HG03280 (cell line): ENCODE results near the gene MBLAC2.

Experiments
- ATAC-seq: cut with Tn5 transposase; IDR thresholded peaks from one replicate; pipeline ENCODE4 v1.9.1; 2021; ENCODE audit warnings: mild to moderate bottlenecking, moderate library complexity; ENCODE audit not compliant: unreplicated experiment

The MBLAC2 gene

GRCh38 chr5:90474235-90475107 lies at the start of gene MBLAC2, which contains the start of gene POLR3G:
MBLAC2 (minus strand) TSS chr5:90474771; CDS start chr5:90474292, 479 bp downstream.
POLR3G (plus strand) TSS chr5:90474864; CDS start chr5:90485568, 10,704 bp downstream.
- peak; percentile 86 for ATAC-seq

GRCh38 chr5:90519081-90519480 lies 44.5 kb upstream of the MBLAC2 start:
- no peak for ATAC-seq

- ATAC-seq, result no peak
Observed at GRCh38 chr5:90518661-90519060, 44.1 kb upstream of the MBLAC2 start.

GRCh38 chr5:90514520-90514919 lies 39.9 kb upstream of the MBLAC2 start:
- no peak for ATAC-seq

- no peak for ATAC-seq
Observed at GRCh38 chr5:90510438-90510837, 35.9 kb upstream of the MBLAC2 start.

- ATAC-seq, result no peak
Observed at GRCh38 chr5:90506221-90506620, 31.6 kb upstream of the MBLAC2 start.

GRCh38 chr5:90504743-90505142 lies 30.2 kb upstream of the MBLAC2 start:
- ATAC-seq, result no peak

- no peak for ATAC-seq
Observed at GRCh38 chr5:90503596-90503995, 29.0 kb upstream of the MBLAC2 start.

GRCh38 chr5:90495146-90495545 lies 20.6 kb upstream of the MBLAC2 start:
- no peak for ATAC-seq

- ATAC-seq, result no peak
Observed at GRCh38 chr5:90494043-90494442, 19.5 kb upstream of the MBLAC2 start.

GRCh38 chr5:90488791-90489190 lies 14.2 kb upstream of the MBLAC2 start:
- ATAC-seq, result no peak

- no peak for ATAC-seq
Observed at GRCh38 chr5:90484540-90484939, 10.0 kb upstream of the MBLAC2 start.

GRCh38 chr5:90483206-90483605 lies 8.6 kb upstream of the MBLAC2 start:
- no peak for ATAC-seq

- ATAC-seq, result no peak
Observed at GRCh38 chr5:90480699-90481098, 6.1 kb upstream of the MBLAC2 start.

GRCh38 chr5:90479611-90480385 lies 5.2 kb upstream of the MBLAC2 start:
- no peak for ATAC-seq

- ATAC-seq, result no peak
Observed at GRCh38 chr5:90477621-90478215, 3.1 kb upstream of the MBLAC2 start.

GRCh38 chr5:90477073-90477472 lies 2.5 kb upstream of the MBLAC2 start:
- no peak for ATAC-seq

- no peak for ATAC-seq
Observed at GRCh38 chr5:90476391-90476790, 1.8 kb upstream of the MBLAC2 start.

GRCh38 chr5:90475436-90475980 lies 937 bp upstream of the MBLAC2 start:
- no peak for ATAC-seq

- peak; percentile 11 for ATAC-seq
Observed at GRCh38 chr5:90473396-90474234, 956 bp downstream of the MBLAC2 start.
